Thyroid gland (tissue), 4 donors: ENCODE measurements around the gene IGF2R. TPM values are rescaled to one million over a fixed set of nuclear protein-coding genes. Genes with fewer than 3 reads are reported as not detected.

Experiments used
- DNase-seq, 2 donors: peaks; one replicate each; pipeline ENCODE4 v3.0.0-alpha.2; 2019
- H3K27ac ChIP-seq, 3 donors: fragments of 200-600 bp; sonication (generic); 1 replicate in 2 of 3; 2 replicates in 1 of 3; pipeline ENCODE4 v1.5.1; 2016 to 2019; ENCODE audit warnings: mild to moderate bottlenecking in 1 of 3, moderate library complexity in 1 of 3
- H3K27me3 ChIP-seq: fragments of 200-600 bp; sonication (generic); one replicate; pipeline ENCODE4 v1.5.1; 2019
- H3K36me3 ChIP-seq, 2 donors: fragments of 200-600 bp; sonication (generic); one replicate each; pipeline ENCODE4 v1.5.1; 2016 to 2019
- H3K4me1 ChIP-seq, 2 donors: fragments of 200-600 bp; sonication (generic); one replicate each; pipeline ENCODE4 v1.5.1; 2017 to 2019
- H3K4me3 ChIP-seq, 3 donors: fragments of 200-600 bp; sonication (generic); replicated peaks in 1 of 3; 1 replicate in 2 of 3; 2 replicates in 1 of 3; pipeline ENCODE4 v1.5.1; 2016; ENCODE audit warnings: mild to moderate bottlenecking in 1 of 3
- H3K9me3 ChIP-seq: fragments of 200-600 bp; sonication (generic); one replicate; pipeline ENCODE4 v1.5.1; 2017
- POLR2A ChIP-seq, 2 donors: fragments of 450-650 bp; IDR thresholded peaks; one replicate each; pipeline ENCODE4 v1.6.1; 2017; ENCODE audit warnings: antibody characterized with exemption in 2 of 2, mild to moderate bottlenecking in 2 of 2, moderate library complexity in 1 of 2
- WGBS, 2 donors: methylation state at CpG; one replicate each; pipeline ENCODE4 v1.1.5; 2017; 5-methylcytosine and 5-hydroxymethylcytosine counted together
- intact Hi-C: fragments of 100-400 bp; cut with DNase I; formaldehyde crosslinking; loops from one replicate; pipeline ENCODE4 v1.15.1; 2023
- total RNA-seq, 4 donors: library from RNA; depleted of rRNA; stranded (reverse); fragments of >200 nt; gene quantifications; one replicate each; pipeline ENCODE4 v1.2.3, GENCODE V29; 2016
- TF ChIP-seq, protein P1 (sequence below), 6 experiments: fragments of 200-600 bp in 3 of 6; fragments of 450-650 bp in 3 of 6; sonication (generic) in 3 of 6; IDR thresholded peaks; one replicate each; pipeline ENCODE4 v1.5.1; 2016 to 2019; ENCODE audit warnings: antibody characterized with exemption in 6 of 6, mild to moderate bottlenecking in 2 of 6, inconsistent platforms in 1 of 6, moderate library complexity in 1 of 6

The IGF2R gene
- total RNA-seq, 4 donors from 2014 or later: 82.1 to 104 (median 94.2) TPM

- WGBS, 2 donors: 91 to 100% methylated on average over 4 of the region's 4 CpGs
Measured at GRCh38 chr6:160040055-160040454, 71.2 kb downstream of the IGF2R start.

GRCh38 chr6:160040527-160041264, 71.8 kb downstream of the IGF2R start:
- H3K36me3 ChIP-seq: peaks cover 35 to 38% of the 10 kb centered on the region in 2 donors
- no peak overlapping the region for H3K4me3 ChIP-seq
- intact Hi-C loops: no loop called here
- no peaks in the 10 kb centered on the region for H3K9me3 ChIP-seq
- H3K27ac ChIP-seq: peak overlapping the region in 1 of 3 donors; percentile 17
- H3K4me1 ChIP-seq: peaks cover 13 to 23% of the 10 kb centered on the region in 2 donors
- WGBS, 2 donors: 95 to 98% methylated on average over 19 of the region's 19 CpGs
- no peaks in the 10 kb centered on the region for H3K27me3 ChIP-seq
- DNase-seq: no peak
- TF ChIP-seq, protein P1, sequence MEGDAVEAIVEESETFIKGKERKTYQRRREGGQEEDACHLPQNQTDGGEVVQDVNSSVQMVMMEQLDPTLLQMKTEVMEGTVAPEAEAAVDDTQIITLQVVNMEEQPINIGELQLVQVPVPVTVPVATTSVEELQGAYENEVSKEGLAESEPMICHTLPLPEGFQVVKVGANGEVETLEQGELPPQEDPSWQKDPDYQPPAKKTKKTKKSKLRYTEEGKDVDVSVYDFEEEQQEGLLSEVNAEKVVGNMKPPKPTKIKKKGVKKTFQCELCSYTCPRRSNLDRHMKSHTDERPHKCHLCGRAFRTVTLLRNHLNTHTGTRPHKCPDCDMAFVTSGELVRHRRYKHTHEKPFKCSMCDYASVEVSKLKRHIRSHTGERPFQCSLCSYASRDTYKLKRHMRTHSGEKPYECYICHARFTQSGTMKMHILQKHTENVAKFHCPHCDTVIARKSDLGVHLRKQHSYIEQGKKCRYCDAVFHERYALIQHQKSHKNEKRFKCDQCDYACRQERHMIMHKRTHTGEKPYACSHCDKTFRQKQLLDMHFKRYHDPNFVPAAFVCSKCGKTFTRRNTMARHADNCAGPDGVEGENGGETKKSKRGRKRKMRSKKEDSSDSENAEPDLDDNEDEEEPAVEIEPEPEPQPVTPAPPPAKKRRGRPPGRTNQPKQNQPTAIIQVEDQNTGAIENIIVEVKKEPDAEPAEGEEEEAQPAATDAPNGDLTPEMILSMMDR (IDR thresholded peaks at IDR 0.05): no peak
- no peak for TF ChIP-seq POLR2A (IDR thresholded peaks at IDR 0.05)

More at GRCh38 chr6:160040055-160040454, 71.2 kb downstream of the IGF2R start:
- H3K4me3 ChIP-seq: no peak overlapping the region
- peaks cover 32 to 38% of the 10 kb centered on the region in 2 donors for H3K36me3 ChIP-seq
- TF ChIP-seq, protein P1 (IDR thresholded peaks at IDR 0.05): no peak
- H3K27ac ChIP-seq: no peak overlapping the region
- H3K9me3 ChIP-seq: no peaks in the 10 kb centered on the region
- peaks cover 13 to 23% of the 10 kb centered on the region in 2 donors for H3K4me1 ChIP-seq
- intact Hi-C loops: no loop called here
- H3K27me3 ChIP-seq: no peaks in the 10 kb centered on the region
- no peak for DNase-seq

GRCh38 chr6:160041608-160042007, 72.7 kb downstream of the IGF2R start:
- Histone ChIP-seq H3K27ac (peak overlapping the region in 1 of 3 donors; percentile 40), H3K36me3 (peaks cover 31 to 41% of the 10 kb centered on the region in 2 donors), H3K4me1 (peaks cover 13 to 23% of the 10 kb centered on the region in 2 donors), H3K9me3 (no peaks in the 10 kb centered on the region), H3K27me3 (no peaks in the 10 kb centered on the region), H3K4me3 (no peak overlapping the region)
- TF ChIP-seq, protein P1 (IDR thresholded peaks at IDR 0.05): peak in 5 of 6 experiments; percentile 30 to 74 (median 54)
- no peak for TF ChIP-seq POLR2A (IDR thresholded peaks at IDR 0.05)
- intact Hi-C loops: no loop called here
- peak; percentile 94 to 96 for DNase-seq
- 20 to 33% methylated on average over 6 of the region's 6 CpGs for WGBS, 2 donors

GRCh38 chr6:160042014-160042773, 73.3 kb downstream of the IGF2R start:
- no peaks in the 10 kb centered on the region for H3K27me3 ChIP-seq
- intact Hi-C loops: no loop called here
- H3K36me3 ChIP-seq: peaks cover 32 to 47% of the 10 kb centered on the region in 2 donors
- TF ChIP-seq POLR2A (IDR thresholded peaks at IDR 0.05): no peak
- TF ChIP-seq, protein P1 (IDR thresholded peaks at IDR 0.05): no peak
- 92 to 96% methylated on average over 10 to 12 of the region's 12 CpGs for WGBS, 2 donors
- H3K4me1 ChIP-seq: peaks cover 13 to 23% of the 10 kb centered on the region in 2 donors
- H3K4me3 ChIP-seq: no peak overlapping the region
- H3K27ac ChIP-seq: peak overlapping the region in 2 of 3 donors; percentile 7 to 40
- no peaks in the 10 kb centered on the region for H3K9me3 ChIP-seq
- no peak for DNase-seq
